Measurements from ENCODE around the gene SHROOM3. TPM values are rescaled to one million over a fixed set of nuclear protein-coding genes. Genes with fewer than 3 reads are reported as not detected.
A peak's percentile ranks its signal among the peaks of the same experiment; 100 is the strongest.

The SHROOM3 gene
- total RNA-seq, 4 donors from 2014 or later, result 29.5 to 127 (median 59.9) TPM

DNA sequence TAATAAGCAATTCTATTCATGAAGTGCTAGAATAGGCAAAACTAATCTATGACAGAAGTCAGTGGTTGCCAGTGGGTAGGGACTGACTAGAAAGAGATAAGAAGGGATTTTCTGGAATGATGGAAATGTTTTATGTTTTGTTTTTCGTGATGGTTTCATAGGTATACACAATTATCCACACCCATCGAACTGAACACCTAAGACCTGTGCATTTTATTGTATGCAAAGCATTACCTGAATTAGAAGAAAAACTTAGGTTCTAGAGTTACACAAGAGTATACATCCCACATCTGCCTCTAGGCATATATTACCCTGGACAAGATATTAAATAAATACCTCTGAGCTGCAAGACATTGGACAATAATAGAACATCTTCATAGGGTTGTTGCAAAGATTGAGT is 257.7 kb downstream of the SHROOM3 start:
- H3K27me3 ChIP-seq, result no peaks in the 10 kb centered on the region
- H3K36me3 ChIP-seq, result no peaks in the 10 kb centered on the region
- no peak overlapping the region for H3K4me3 ChIP-seq
- no peak for TF ChIP-seq POLR2A (IDR thresholded peaks at IDR 0.05)
- TF ChIP-seq EP300 (IDR thresholded peaks at IDR 0.05), result no peak
- TF ChIP-seq POLR2AphosphoS5 (IDR thresholded peaks at IDR 0.05), result no peak
- TF ChIP-seq, protein P1, sequence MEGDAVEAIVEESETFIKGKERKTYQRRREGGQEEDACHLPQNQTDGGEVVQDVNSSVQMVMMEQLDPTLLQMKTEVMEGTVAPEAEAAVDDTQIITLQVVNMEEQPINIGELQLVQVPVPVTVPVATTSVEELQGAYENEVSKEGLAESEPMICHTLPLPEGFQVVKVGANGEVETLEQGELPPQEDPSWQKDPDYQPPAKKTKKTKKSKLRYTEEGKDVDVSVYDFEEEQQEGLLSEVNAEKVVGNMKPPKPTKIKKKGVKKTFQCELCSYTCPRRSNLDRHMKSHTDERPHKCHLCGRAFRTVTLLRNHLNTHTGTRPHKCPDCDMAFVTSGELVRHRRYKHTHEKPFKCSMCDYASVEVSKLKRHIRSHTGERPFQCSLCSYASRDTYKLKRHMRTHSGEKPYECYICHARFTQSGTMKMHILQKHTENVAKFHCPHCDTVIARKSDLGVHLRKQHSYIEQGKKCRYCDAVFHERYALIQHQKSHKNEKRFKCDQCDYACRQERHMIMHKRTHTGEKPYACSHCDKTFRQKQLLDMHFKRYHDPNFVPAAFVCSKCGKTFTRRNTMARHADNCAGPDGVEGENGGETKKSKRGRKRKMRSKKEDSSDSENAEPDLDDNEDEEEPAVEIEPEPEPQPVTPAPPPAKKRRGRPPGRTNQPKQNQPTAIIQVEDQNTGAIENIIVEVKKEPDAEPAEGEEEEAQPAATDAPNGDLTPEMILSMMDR (IDR thresholded peaks at IDR 0.05), result no peak
- H3K4me1 ChIP-seq, result peaks cover 7 to 92% (median 16%) of the 10 kb centered on the region in 3 donors
- ATAC-seq, result no peak
- peak overlapping the region in 3 of 4 donors; percentile 89 to 91 (median 89) for H3K27ac ChIP-seq
- 86 to 94% methylated on average over 2 of the region's 2 CpGs for WGBS, 2 donors (ENCODE audit: low coverage in 1 of 2)
- H3K9me3 ChIP-seq, result no peaks in the 10 kb centered on the region

DNA sequence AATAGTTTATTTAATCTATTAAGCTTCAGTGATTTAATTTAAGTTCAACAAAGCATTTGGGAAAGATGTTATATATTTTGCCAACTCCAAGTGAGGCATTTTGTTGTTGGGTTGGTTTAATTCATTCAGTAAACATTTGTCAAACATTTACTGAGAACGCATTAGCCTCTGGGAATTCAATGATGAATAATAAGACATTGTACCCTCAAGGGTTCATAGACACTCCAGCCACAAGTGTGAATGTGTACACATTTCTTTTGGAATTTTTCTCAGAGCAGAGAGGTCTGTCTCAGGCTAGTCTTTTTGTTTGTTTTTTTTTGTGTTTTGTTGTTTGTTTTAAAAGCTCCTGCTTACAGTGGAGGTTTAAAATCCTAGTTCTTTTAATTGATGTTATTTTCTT is 259.0 kb downstream of the SHROOM3 start:
- no peaks in the 10 kb centered on the region for H3K9me3 ChIP-seq
- TF ChIP-seq, protein P1 (IDR thresholded peaks at IDR 0.05), result no peak
- TF ChIP-seq POLR2AphosphoS5 (IDR thresholded peaks at IDR 0.05) (no peak), POLR2A (IDR thresholded peaks at IDR 0.05) (no peak), EP300 (IDR thresholded peaks at IDR 0.05) (no peak)
- no peaks in the 10 kb centered on the region for H3K27me3 ChIP-seq
- peak overlapping the region in 2 of 4 donors; percentile 52 to 89 for H3K27ac ChIP-seq
- 29 to 50% methylated on average over 1 of the region's 1 CpG for WGBS, 2 donors (ENCODE audit: low coverage in 1 of 2)
- peaks cover 7 to 92% (median 16%) of the 10 kb centered on the region in 3 donors for H3K4me1 ChIP-seq
- ATAC-seq, result no peak
- no peaks in the 10 kb centered on the region for H3K36me3 ChIP-seq
- no peak overlapping the region for H3K4me3 ChIP-seq

DNA sequence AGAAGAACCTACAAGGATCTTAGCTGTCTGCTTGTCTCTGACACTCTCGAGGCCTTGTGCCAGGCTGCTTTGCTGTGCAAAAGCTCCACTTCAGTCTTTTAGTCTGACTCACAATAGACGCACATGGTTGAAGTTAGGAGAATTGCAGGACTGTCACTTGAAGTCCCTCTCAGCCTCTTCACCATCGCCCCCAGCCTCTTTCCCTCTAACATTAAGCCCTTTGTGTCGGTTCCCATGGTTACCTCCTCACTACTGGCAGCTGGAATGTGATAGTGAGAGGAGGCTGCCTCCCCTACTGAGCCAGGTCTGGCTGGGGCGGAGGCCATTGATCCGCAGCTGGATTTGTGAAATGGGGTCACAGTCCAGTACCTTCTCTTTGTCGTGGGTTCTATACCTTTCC is 261.1 kb downstream of the SHROOM3 start:
- Histone ChIP-seq H3K27me3 (no peaks in the 10 kb centered on the region), H3K9me3 (no peaks in the 10 kb centered on the region), H3K4me3 (no peak overlapping the region), H3K27ac (peak overlapping the region in 3 of 4 donors; percentile 5 to 59 (median 45)), H3K4me1 (peaks cover 3 to 83% (median 13%) of the 10 kb centered on the region in 3 donors), H3K36me3 (no peaks in the 10 kb centered on the region)
- WGBS, 2 donors (ENCODE audit: low coverage in 1 of 2), result 15 to 29% methylated on average over 2 to 5 of the region's 7 CpGs
- peak; percentile 41 for ATAC-seq
- TF ChIP-seq POLR2AphosphoS5 (IDR thresholded peaks at IDR 0.05) (peak; percentile 10), EP300 (IDR thresholded peaks at IDR 0.05) (no peak)

DNA sequence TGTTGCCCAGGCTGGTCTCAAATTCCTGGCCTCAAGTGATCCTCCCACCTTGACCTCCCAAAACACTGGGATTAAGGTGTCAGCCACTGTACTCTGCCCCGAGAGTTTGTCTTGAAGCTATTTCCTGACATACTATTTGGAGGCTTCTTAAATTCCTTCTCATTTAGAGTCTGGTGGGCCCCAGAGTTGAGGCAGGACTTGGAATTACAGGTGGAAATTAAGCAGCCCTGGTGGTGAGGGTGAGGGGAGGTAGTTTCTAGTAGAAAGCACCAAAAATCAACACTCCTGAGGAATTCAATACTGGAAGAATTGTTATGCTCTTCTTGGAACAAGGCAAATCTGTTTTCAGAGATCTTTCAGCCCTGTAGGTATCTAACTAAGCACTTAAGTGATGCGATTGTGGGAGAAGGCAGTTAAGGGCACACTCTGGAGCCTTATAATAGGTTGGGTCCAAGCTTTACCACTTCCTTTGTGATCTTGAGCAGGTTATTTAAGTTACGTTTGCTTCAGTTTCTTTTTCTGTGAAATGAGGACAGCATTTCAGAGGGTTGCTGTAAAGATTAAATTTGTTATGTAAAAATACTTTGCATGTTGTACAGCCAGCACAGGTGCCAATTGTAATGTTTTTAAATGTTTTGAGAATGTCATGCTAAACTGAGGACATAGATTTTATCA is 262.2 kb downstream of the SHROOM3 start:
- no peaks in the 10 kb centered on the region for H3K9me3 ChIP-seq
- H3K4me1 ChIP-seq, result peaks cover 3 to 71% (median 4%) of the 10 kb centered on the region in 3 donors
- no peaks in the 10 kb centered on the region for H3K36me3 ChIP-seq
- TF ChIP-seq POLR2A (IDR thresholded peaks at IDR 0.05), result no peak
- TF ChIP-seq, protein P1 (IDR thresholded peaks at IDR 0.05), result no peak
- no peak for TF ChIP-seq EP300 (IDR thresholded peaks at IDR 0.05)
- no peak for TF ChIP-seq POLR2AphosphoS5 (IDR thresholded peaks at IDR 0.05)
- no peak for ATAC-seq
- no peak overlapping the region for H3K27ac ChIP-seq
- H3K4me3 ChIP-seq, result no peak overlapping the region
- no peaks in the 10 kb centered on the region for H3K27me3 ChIP-seq
- WGBS, 2 donors (ENCODE audit: low coverage in 1 of 2), result 49 to 67% methylated on average over 2 to 3 of the region's 3 CpGs

DNA sequence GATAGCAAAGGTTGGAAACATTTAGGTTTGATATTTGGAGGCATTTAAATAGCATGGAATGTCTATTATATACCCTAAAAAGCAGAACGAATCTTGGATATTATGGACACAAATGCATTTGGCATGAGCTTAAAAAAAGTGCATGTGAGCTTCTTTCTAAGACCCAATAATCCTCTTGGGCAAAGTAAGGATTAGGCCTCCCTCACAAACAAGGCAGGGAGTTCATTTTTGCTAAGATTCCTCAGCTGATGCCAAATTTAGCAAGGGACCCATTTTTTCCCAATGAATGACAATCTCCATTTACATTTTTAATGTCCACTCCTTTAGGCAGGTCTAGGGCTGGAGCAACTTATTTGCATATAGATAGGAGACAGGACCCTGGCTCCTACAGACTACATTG is 263.1 kb downstream of the SHROOM3 start:
- Histone ChIP-seq H3K27me3 (no peaks in the 10 kb centered on the region), H3K36me3 (no peaks in the 10 kb centered on the region), H3K9me3 (no peaks in the 10 kb centered on the region), H3K4me3 (no peak overlapping the region), H3K4me1 (peaks cover 6 to 72% (median 6%) of the 10 kb centered on the region in 3 donors), H3K27ac (no peak overlapping the region)
- WGBS, 2 donors (ENCODE audit: low coverage in 1 of 2), result 55 to 76% methylated on average over 1 of the region's 1 CpG
- ATAC-seq, result no peak
- no peak for TF ChIP-seq POLR2A (IDR thresholded peaks at IDR 0.05)

DNA sequence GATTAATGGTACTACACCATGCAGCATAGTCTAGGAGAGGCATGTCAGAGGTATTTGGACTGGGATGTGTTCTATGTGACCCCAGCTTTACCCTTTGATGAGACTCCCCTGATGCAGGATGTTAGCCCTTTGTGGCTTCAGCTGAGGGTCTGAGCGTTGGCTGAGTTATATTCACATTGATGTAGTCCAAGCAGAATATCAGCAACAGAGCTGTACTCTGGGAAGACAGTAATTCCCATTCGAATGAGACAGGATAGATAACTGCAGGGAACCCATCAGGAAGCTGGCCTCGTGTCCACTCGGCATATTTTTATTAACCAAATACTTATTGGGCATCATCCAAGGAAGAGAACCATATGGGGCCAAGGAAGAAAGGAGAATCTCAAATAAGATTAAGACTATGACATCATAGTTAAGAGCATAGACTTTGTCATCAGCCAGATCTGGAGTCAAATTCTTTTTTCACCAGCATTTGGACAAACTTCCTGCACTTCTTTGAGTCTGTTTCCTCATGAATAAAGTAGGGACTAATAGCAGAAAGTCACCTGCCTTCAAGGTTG is 264.8 kb downstream of the SHROOM3 start:
- no peak for TF ChIP-seq POLR2AphosphoS5 (IDR thresholded peaks at IDR 0.05)
- TF ChIP-seq EP300 (IDR thresholded peaks at IDR 0.05), result no peak
- TF ChIP-seq, protein P1 (IDR thresholded peaks at IDR 0.05), result no peak
- no peak for TF ChIP-seq POLR2A (IDR thresholded peaks at IDR 0.05)
- peaks cover 7 to 73% (median 22%) of the 10 kb centered on the region in 3 donors for H3K4me1 ChIP-seq
- 28 to 41% methylated on average over 4 of the region's 4 CpGs for WGBS, 2 donors (ENCODE audit: low coverage in 1 of 2)
- H3K36me3 ChIP-seq, result no peaks in the 10 kb centered on the region
- no peaks in the 10 kb centered on the region for H3K27me3 ChIP-seq
- no peak for ATAC-seq
- H3K27ac ChIP-seq, result no peak overlapping the region
- H3K9me3 ChIP-seq, result no peaks in the 10 kb centered on the region
- H3K4me3 ChIP-seq, result no peak overlapping the region
